Kidney epithelial cell (primary cell): ENCODE results near the gene HRNR. TPM values are rescaled to one million over a fixed set of nuclear protein-coding genes. Genes with fewer than 3 reads are reported as not detected.
A peak's percentile ranks its signal among the peaks of the same experiment; 100 is the strongest.

Experiments used
- DNase-seq: peaks from one replicate; pipeline ENCODE4 v3.0.0-alpha.2; 2010; ENCODE audit warnings: low read depth
- H3K27me3 ChIP-seq: 2 replicates; pipeline ENCODE4 v1.6.0; 2011; ENCODE audit warnings: low read length; ENCODE audit not compliant: control insufficient read depth, insufficient read depth
- H3K36me3 ChIP-seq: 2 replicates; pipeline ENCODE4 v1.5.1; 2011; ENCODE audit warnings: low read length; ENCODE audit not compliant: control insufficient read depth, insufficient read depth
- H3K4me3 ChIP-seq: 2 replicates; pipeline ENCODE4 v1.5.1; 2011; ENCODE audit warnings: low read depth, mild to moderate bottlenecking, control low read depth, low read length
- CTCF ChIP-seq: IDR thresholded peaks from 2 replicates; pipeline ENCODE4 v1.5.1; 2011; ENCODE audit warnings: mild to moderate bottlenecking, moderate library complexity, low read length, control low read depth, inconsistent platforms; ENCODE audit not compliant: insufficient read depth, poor library complexity, severe bottlenecking
- total RNA-seq: library from RNA; depleted of rRNA; stranded (reverse); fragments of >200 nt; gene quantifications from 2 replicates; pipeline ENCODE4 v1.2.3, GENCODE V29; 2015

Gene HRNR
- total RNA-seq, 1 donor from 2014 or later: not detected

GRCh38 chr1:152167835-152168534, 56.0 kb downstream of the HRNR start:
- DNase-seq: peak; percentile 92
- no peaks in the 10 kb centered on the region for H3K36me3 ChIP-seq
- no peak overlapping the region for H3K4me3 ChIP-seq
- no peak for TF ChIP-seq CTCF
- H3K27me3 ChIP-seq: no peaks in the 10 kb centered on the region

DNA sequence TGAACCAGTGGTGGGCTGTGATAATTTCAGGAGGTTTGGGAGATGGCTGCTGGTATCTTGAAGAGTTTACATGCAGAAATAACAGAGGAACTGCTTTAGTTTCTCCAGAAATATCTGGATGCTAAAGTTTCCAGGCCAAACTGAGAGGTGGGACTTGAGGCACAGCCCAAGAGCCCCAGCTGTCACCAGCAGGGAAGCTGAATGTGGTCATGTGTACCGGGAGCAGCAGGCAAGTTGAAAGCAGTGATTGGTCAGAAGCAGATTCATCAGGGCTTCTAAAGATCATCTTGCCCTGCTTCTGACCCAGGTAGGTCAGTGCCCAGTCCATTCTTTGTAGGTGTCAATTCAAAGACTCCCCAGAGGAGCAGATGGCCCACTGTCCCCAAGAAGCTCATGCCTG, 57.0 kb downstream of the HRNR start:
- DNase-seq: no peak
- Histone ChIP-seq H3K4me3 (no peak overlapping the region), H3K27me3 (no peaks in the 10 kb centered on the region), H3K36me3 (no peaks in the 10 kb centered on the region)
- TF ChIP-seq CTCF: no peak

- TF ChIP-seq CTCF: no peak
- H3K36me3 ChIP-seq: no peaks in the 10 kb centered on the region
- no peak for DNase-seq
- no peaks in the 10 kb centered on the region for H3K27me3 ChIP-seq
- no peak overlapping the region for H3K4me3 ChIP-seq
These were observed 58.5 kb downstream of the HRNR start for GRCh38 chr1:152165286-152166077.

DNA sequence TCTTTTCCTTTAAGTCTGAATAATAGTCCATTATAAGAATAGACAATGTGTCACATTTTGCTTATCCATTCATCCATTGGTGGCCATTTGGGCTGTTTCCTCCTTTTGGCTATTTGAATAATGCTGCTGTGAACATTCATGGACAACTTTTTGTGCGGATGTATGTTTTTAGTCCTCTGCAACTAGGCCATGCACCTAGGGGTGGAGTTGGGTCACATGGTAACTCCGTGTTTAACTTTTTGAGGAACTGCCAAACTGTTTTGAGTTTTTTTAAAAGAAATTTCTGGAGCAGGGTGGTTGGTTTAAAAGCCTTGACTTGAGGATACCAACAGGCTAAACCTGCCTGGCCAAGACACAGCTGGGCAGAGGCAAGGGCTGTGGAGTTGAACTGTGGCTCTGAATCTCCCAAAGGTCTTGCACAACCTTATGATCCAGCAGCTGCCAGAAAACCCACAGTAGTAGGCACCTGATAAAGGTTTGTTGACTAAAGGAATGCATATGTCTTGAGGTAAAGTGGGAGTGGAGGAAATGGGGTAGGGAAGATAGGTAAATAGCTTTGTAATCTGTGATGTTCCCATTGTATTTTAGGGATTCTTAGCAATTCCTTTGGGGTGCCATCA, 59.4 kb downstream of the HRNR start:
- Histone ChIP-seq H3K27me3 (no peaks in the 10 kb centered on the region), H3K36me3 (no peaks in the 10 kb centered on the region), H3K4me3 (no peak overlapping the region)
- DNase-seq: no peak
- no peak for TF ChIP-seq CTCF

GRCh38 chr1:152162792-152163463, 61.1 kb downstream of the HRNR start:
- no peaks in the 10 kb centered on the region for H3K36me3 ChIP-seq
- DNase-seq: peak; percentile 88

More at GRCh38 chr1:152162792-152163463, 61.1 kb downstream of the HRNR start:
- no peak for TF ChIP-seq CTCF
- H3K27me3 ChIP-seq: no peaks in the 10 kb centered on the region
- no peak overlapping the region for H3K4me3 ChIP-seq

Other genes starting within 250 kb of the HRNR start
- 207 and 230 TPM in 2 replicates for gene S100A10, start 230.3 kb downstream of the HRNR start, total RNA-seq
- 826 and 967 TPM in 2 replicates for gene S100A11, start 187.2 kb downstream of the HRNR start, total RNA-seq
- gene TCHHL1, start 135.1 kb downstream of the HRNR start, total RNA-seq: not detected in 2 replicates
- 0.07 and 0.08 TPM in 2 replicates for gene TCHH, start 108.7 kb downstream of the HRNR start, total RNA-seq
- not detected in 2 replicates for gene RPTN, start 65.0 kb downstream of the HRNR start, total RNA-seq
- not detected in 2 replicates for gene FLG, start 101.0 kb upstream of the HRNR start, total RNA-seq
- not detected in 2 replicates for gene FLG2, start 135.8 kb upstream of the HRNR start, total RNA-seq
- not detected in 2 replicates for gene CRNN, start 190.1 kb upstream of the HRNR start, total RNA-seq